HG03103 (cell line): ENCODE data around the gene HBA2.
"Not testable (repeated sequence)": the region's sequence is repeated elsewhere in the genome, so short reads cannot be mapped to it uniquely, and the experiment has no call there.

Experiments
- ATAC-seq: cut with Tn5 transposase; IDR thresholded peaks from one replicate; pipeline ENCODE4 v1.9.1; 2021; ENCODE audit warnings: low read depth; ENCODE audit not compliant: unreplicated experiment

HBA2 gene

DNA sequence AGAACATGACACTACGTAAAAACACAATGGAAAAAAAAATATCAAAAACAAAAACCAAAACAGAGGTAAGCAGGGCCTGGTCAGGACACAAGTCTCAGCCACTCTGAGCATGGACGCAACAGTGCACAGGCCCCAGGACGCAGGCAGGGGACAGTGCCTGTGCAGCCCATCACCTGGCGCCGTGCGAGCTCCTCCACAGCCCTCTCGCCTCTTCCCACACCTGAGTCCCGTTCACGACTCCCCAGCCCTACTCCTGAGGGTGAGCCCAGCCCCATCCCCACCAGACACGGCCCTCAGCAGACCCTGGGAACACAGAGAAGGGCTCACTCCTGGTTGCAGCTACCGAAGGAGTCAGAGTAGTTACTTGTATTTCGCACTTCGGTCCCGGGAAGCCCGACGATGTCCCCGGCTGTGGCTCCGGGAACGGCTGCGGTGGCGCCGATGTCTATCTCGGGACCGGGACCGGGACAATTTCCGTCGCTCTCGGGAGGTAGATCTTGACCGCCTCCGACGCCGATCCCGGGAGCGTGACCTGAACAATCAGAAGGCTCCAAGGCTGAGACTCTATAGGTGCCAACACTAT lies 17.0 kb downstream of the HBA2 start:
- no peak for ATAC-seq

DNA sequence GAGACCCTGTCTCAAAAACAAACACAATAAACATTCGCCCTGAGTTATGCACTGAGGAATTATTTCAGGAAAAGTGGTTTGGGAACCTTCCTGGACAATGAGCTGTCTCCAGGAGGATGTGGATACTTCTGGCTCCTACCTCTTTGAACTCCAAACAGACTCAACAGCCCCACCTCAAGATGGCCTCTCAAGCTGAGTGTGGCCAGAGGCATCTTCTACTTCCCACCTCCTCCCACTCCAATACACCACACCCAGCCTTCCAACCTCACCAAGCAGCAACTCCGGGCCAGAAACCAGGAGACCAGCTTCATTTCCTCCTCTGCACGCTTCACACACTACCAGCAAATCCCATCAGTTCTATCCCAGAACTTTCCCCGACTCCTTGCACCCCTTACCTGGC lies 19.2 kb downstream of the HBA2 start:
- ATAC-seq: no peak

- ATAC-seq: no peak
These were observed 20.0 kb downstream of the HBA2 start for GRCh38 chr16:192686-193085.

DNA sequence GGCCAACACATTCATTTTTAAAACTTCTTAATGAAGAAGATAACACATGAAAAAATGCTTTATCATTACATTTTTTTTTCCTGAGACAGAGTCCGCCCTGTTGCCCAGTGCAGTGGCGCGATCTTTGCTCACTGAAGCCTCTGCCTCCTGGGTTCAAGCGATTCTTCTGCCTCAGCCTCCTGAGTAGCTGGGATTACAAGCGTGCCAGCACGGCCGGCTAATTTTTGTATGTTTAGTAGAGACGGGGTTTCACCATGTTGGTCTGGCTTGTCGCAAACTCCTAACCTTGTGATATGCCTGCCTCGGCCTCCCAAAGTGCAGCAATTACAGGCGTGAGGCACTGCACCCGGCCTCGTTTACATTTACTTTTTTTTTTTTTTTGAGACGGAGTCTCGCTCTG lies 20.8 kb downstream of the HBA2 start:
- ATAC-seq: no peak

DNA sequence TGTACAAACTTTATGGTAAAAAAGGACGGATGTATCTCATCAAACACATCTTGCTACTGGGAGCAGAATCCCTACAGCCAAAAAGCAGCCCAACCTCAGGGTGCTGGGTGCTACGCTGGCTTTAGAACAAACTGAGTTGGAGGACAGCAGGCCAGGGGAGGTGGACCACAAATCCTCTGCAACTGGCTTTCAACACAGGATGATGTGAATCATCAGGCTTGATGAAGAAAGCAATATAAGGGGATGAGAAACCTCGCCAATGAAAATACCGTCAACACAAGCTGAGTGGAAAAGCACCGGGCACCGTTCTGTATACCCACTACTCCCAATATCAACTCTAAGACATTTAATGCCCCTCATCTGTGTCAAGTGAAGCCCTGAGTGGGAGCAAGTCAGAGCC lies 21.8 kb downstream of the HBA2 start:
- no peak for ATAC-seq

DNA sequence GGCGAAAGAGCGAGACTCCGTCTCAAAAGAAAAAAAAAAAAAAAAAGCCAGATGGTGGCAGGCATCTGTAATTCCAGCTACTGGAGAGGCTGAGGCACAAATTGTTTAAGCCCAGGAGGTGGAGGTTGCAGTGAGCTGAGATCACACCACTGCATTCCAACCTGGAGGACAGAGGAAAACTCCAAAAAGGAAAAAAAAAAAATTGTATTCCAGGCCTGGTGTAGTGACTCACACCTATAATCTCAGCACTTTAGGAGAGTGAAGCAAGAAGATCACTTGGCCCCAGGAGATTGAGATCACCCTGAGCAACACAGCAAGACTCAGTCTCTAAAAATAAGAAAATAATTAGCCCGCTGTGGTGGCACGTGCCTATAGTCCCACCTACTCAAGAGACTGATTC lies 27.7 kb downstream of the HBA2 start:
- no peak for ATAC-seq

GRCh38 chr16:203246-203645 lies 30.6 kb downstream of the HBA2 start:
- ATAC-seq: no peak

DNA sequence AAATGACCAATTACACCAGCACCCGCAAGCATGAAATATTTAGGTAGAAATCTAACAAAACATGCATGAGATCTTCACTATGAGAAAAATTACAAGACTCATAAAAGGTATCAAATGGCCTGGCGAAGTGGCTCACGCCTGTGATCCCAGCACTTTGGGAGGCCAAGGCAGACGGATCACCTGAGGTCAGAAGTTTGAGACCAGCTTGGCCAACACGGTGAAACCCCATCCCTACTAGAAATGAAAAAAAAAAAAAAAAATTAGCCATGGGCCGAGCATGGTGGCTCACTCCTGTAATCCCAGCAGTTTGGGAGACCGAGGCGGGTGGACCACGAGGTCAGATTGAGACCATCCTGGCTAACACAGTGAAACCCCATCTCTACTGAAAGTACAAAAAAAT lies 31.4 kb downstream of the HBA2 start:
- not testable (repeated sequence) for ATAC-seq

DNA sequence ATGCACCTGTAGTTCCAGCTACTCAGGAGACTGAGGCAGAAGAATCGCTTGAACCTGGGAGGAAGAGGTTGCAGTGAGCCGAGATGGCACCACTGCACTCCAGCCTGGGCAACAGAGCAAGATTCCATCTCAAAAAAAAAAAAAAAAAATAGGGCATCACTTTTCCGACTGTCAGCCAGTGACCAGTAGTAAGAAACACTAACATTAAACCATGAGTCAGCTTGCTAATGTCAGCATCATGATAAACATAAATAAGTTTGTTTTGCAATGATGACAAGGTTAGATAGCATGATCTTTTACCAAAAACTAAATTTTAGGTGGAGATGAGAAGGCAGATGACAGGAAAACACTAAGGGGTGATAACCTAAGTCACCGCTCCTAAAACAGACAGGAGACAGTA lies 36.7 kb downstream of the HBA2 start:
- not testable (repeated sequence) for ATAC-seq

- not testable (repeated sequence) for ATAC-seq
These were observed 39.0 kb downstream of the HBA2 start for GRCh38 chr16:211631-212180.

- ATAC-seq: no peak
These were observed 40.3 kb downstream of the HBA2 start for GRCh38 chr16:212999-213398.

- no peak for ATAC-seq
These were observed 47.3 kb downstream of the HBA2 start for GRCh38 chr16:220021-220420.
